Nephron (organoid): ENCODE measurements around the gene MUCL1.

ENCODE experiments used
- H3K27ac Mint-ChIP-seq, 3 experiments: 2 replicates each; pipeline ENCODE4 v1.8.0; 2020; ENCODE audit warnings: mixed read lengths in 3 of 3, mild to moderate bottlenecking in 2 of 3, moderate library complexity in 1 of 3
- H3K27me3 Mint-ChIP-seq: 2 replicates; pipeline ENCODE4 v1.8.0; 2021; ENCODE audit warnings: low read depth, mild to moderate bottlenecking, moderate library complexity, mixed read lengths
- H3K36me3 Mint-ChIP-seq: 2 replicates; pipeline ENCODE4 v1.8.0; 2020; ENCODE audit warnings: low read depth, mixed read lengths
- H3K4me1 Mint-ChIP-seq: 2 replicates; pipeline ENCODE4 v1.8.0; 2020; ENCODE audit warnings: mixed read lengths
- H3K4me3 Mint-ChIP-seq, 3 experiments: 2 replicates each; pipeline ENCODE4 v1.8.0; 2020; ENCODE audit warnings: mild to moderate bottlenecking in 3 of 3, mixed read lengths in 3 of 3, moderate library complexity in 2 of 3
- H3K9me3 Mint-ChIP-seq: 2 replicates; pipeline ENCODE4 v1.8.0; 2020; ENCODE audit warnings: mixed read lengths
- TF ChIP-seq, protein P1 (sequence below), 3 experiments: fragments of 200-600 bp; sonication (generic); IDR thresholded peaks; one replicate each; pipeline ENCODE4 v1.5.0; 2021; ENCODE audit warnings: antibody characterized with exemption in 3 of 3; ENCODE audit not compliant: unreplicated experiment in 3 of 3

MUCL1 gene

DNA sequence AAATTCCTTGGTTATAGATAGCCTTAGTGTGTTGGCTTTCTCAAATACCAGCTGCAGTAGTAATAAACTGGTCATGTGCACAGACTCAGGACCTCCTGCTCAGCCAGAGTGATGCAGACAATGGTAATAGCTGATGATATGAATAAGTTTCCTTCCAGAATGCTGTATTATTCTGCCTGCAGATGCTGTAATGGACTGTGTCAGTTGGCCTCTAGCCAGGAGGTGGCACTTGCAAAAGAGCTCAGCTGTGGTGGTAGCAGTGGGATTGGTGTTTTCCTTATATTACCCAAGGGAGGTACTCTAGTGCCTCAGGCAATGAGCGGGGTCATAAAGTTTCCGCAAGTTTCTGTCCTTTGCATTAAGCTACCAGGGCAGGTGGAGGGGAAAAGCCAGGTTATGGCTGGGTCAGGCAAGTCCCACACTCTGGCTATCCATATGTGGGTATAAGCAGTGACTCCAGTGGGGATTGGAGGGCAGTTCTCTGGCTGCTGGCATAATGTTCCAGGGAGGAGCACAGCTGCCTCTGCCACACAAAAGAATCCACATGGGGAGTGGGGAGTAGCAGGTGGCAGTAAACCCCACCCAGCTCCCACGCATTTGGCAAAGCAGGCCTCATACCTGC lies 14.0 kb upstream of the MUCL1 start:
- no peaks in the 10 kb centered on the region for H3K27me3 Mint-ChIP-seq
- peaks cover 11% of the 10 kb centered on the region for H3K4me1 Mint-ChIP-seq
- H3K9me3 Mint-ChIP-seq: peaks cover 11% of the 10 kb centered on the region
- TF ChIP-seq, protein P1, sequence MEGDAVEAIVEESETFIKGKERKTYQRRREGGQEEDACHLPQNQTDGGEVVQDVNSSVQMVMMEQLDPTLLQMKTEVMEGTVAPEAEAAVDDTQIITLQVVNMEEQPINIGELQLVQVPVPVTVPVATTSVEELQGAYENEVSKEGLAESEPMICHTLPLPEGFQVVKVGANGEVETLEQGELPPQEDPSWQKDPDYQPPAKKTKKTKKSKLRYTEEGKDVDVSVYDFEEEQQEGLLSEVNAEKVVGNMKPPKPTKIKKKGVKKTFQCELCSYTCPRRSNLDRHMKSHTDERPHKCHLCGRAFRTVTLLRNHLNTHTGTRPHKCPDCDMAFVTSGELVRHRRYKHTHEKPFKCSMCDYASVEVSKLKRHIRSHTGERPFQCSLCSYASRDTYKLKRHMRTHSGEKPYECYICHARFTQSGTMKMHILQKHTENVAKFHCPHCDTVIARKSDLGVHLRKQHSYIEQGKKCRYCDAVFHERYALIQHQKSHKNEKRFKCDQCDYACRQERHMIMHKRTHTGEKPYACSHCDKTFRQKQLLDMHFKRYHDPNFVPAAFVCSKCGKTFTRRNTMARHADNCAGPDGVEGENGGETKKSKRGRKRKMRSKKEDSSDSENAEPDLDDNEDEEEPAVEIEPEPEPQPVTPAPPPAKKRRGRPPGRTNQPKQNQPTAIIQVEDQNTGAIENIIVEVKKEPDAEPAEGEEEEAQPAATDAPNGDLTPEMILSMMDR (IDR thresholded peaks at IDR 0.05; ENCODE audit: unreplicated experiment in 3 of 3): no peak
- no peak overlapping the region for H3K27ac Mint-ChIP-seq
- no peaks in the 10 kb centered on the region for H3K36me3 Mint-ChIP-seq
- no peak overlapping the region for H3K4me3 Mint-ChIP-seq

DNA sequence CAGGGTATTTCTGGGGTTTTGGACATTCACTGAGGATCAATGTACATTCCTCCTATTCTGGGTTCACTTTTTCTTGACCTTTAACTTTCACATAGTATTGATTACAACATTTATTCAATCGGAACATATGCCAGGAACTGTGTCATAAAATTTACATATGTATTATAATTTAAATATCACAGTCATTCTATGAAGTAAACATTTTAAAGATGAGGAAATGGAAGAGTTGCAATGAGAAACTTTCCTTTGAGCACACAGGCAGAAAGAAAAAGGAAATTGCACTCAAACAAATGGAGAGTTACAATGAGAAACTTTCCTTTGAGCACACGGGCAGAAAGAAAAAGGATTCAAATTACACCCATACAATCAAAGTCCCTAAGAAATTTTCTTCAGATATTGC lies 3.1 kb downstream of the MUCL1 start:
- no peak overlapping the region for H3K27ac Mint-ChIP-seq

DNA sequence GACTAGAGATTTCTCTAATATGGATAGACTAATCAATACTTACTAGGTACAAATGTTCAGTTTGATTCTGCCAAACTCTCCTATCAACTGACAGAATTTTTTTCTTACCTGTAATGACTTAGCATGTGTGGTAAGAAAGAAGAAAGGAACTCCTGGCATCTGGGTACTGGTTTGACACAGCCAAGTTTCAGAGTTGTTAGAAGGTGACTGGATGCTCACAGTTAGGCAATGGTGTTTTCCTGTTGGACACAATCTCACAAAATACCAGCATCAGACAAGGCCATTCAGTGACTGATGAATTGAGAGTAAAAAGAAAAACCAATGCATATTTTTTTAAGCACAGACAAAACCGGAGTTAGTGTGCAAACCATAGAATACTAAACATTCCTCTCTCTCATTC lies 4.2 kb downstream of the MUCL1 start:
- Mint-ChIP-seq H3K27me3 (no peaks in the 10 kb centered on the region), H3K9me3 (no peaks in the 10 kb centered on the region), H3K4me3 (no peak overlapping the region), H3K4me1 (no peaks in the 10 kb centered on the region), H3K36me3 (no peaks in the 10 kb centered on the region), H3K27ac (no peak overlapping the region)
- TF ChIP-seq, protein P1 (IDR thresholded peaks at IDR 0.05; ENCODE audit: unreplicated experiment in 3 of 3): no peak

More for the DNA sequence above, 3.1 kb downstream of the MUCL1 start:
- no peaks in the 10 kb centered on the region for H3K4me1 Mint-ChIP-seq
- H3K36me3 Mint-ChIP-seq: no peaks in the 10 kb centered on the region
- TF ChIP-seq, protein P1 (IDR thresholded peaks at IDR 0.05; ENCODE audit: unreplicated experiment in 3 of 3): no peak
- no peak overlapping the region for H3K4me3 Mint-ChIP-seq
- H3K9me3 Mint-ChIP-seq: peaks cover 4% of the 10 kb centered on the region
- H3K27me3 Mint-ChIP-seq: no peaks in the 10 kb centered on the region

DNA sequence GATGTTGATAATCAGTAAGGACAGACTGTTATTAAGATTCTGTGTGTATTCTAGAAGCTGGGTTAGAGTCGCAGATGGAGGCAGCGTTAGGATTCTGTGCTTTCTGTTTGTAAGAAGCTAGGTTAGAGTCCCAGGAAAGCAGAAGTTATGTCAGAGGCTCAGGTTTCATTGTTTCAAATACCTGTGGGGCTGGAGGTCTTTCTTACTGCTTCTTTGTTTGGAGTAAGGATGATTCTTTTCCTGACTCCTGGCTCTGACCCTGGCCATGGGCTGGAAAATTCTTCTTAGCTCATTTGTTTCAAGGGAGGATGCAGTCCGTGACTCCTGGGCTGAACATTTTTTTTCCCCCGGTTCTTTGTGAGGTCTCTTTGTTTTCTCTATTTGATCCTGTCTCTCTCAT lies 5.2 kb downstream of the MUCL1 start:
- Mint-ChIP-seq H3K9me3 (no peaks in the 10 kb centered on the region), H3K27ac (no peak overlapping the region), H3K4me3 (no peak overlapping the region), H3K4me1 (no peaks in the 10 kb centered on the region), H3K36me3 (no peaks in the 10 kb centered on the region), H3K27me3 (no peaks in the 10 kb centered on the region)
- TF ChIP-seq, protein P1 (IDR thresholded peaks at IDR 0.05; ENCODE audit: unreplicated experiment in 3 of 3): no peak

DNA sequence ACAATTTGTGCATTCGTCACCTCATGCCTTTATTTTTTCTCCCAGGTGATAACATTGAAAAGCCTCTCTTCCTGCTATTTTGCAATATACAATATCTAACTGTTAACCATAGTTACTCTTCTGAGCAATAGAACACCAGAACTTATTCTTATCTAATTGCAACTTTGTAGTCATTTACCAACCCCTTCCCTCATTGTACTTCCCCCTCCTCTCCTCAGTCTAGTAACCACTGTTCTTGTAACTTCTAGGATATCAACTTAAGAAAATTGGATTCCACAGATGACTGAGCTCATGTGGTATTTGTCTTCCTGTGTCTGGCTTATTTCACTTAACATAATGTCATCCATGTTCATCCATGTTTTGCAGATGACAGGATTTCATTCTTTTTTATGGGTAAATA lies 7.6 kb downstream of the MUCL1 start:
- H3K27me3 Mint-ChIP-seq: no peaks in the 10 kb centered on the region
- no peak overlapping the region for H3K4me3 Mint-ChIP-seq

More for the DNA sequence above, 7.6 kb downstream of the MUCL1 start:
- Mint-ChIP-seq H3K36me3 (no peaks in the 10 kb centered on the region), H3K27ac (no peak overlapping the region), H3K4me1 (no peaks in the 10 kb centered on the region), H3K9me3 (peaks cover 2% of the 10 kb centered on the region)
- TF ChIP-seq, protein P1 (IDR thresholded peaks at IDR 0.05; ENCODE audit: unreplicated experiment in 3 of 3): no peak
